K562 (cell line): Measurements from ENCODE around the gene CD72. TPM values are rescaled to one million over a fixed set of nuclear protein-coding genes. Genes with fewer than 3 reads are reported as not detected.

Experiments used
- ARID4B ChIP-seq: sonication (generic); formaldehyde crosslinking; IDR thresholded peaks from 2 replicates; pipeline ENCODE4 v1.8.0; 2022; ENCODE audit warnings: mild to moderate bottlenecking, missing genetic modification reagents
- BRCA1 ChIP-seq, 2 experiments: fragments of 450-650 bp in 1 of 2; sonication (generic) in 1 of 2; formaldehyde crosslinking in 1 of 2; IDR thresholded peaks; 2 replicates each; pipeline versions ENCODE4 v1.5.0 to v1.6.1; 2017 to 2020; ENCODE audit warnings: mild to moderate bottlenecking in 1 of 2, missing genetic modification reagents in 1 of 2
- CTBP1 ChIP-seq: fragments of 450-650 bp; IDR thresholded peaks from 2 replicates; pipeline ENCODE4 v1.6.1; 2016; ENCODE audit warnings: borderline replicate concordance
- DLX4 ChIP-seq: fragments of 250-450 bp; sonication (Bioruptor Pico); IDR thresholded peaks from 2 replicates; pipeline ENCODE4 v1.6.1; 2021; ENCODE audit warnings: mild to moderate bottlenecking
- GABPA ChIP-seq: fragments of 200-800 bp; sonication (Bioruptor generic); conservative IDR thresholded peaks from 2 replicates; pipeline ENCODE4 v1.6.1; 2016; ENCODE audit warnings: low read depth, missing genetic modification characterization, missing compliant biosample characterization
- HNRNPLL ChIP-seq: fragments of 200-400 bp; formaldehyde crosslinking; IDR thresholded peaks from 2 replicates; pipeline ENCODE4 v1.6.1; 2017; ENCODE audit warnings: low read length, low read depth, mild to moderate bottlenecking; ENCODE audit not compliant: poor library complexity, severe bottlenecking
- KDM1A ChIP-seq, 2 experiments: fragments of 450-650 bp; IDR thresholded peaks; 2 replicates each; pipeline ENCODE4 v1.6.1; 2016; ENCODE audit warnings: mild to moderate bottlenecking in 2 of 2
- LEF1 ChIP-seq: fragments of 450-650 bp; IDR thresholded peaks from 2 replicates; pipeline ENCODE4 v1.6.1; 2016; ENCODE audit warnings: mild to moderate bottlenecking
- MTF1 ChIP-seq: fragments of 250-450 bp; sonication (Bioruptor Pico); IDR thresholded peaks from 2 replicates; pipeline ENCODE4 v1.9.0; 2021; ENCODE audit warnings: moderate library complexity, mild to moderate bottlenecking, inconsistent platforms, borderline replicate concordance
- PBX2 ChIP-seq, 2 experiments: IDR thresholded peaks in 1 of 2; conservative IDR thresholded peaks in 1 of 2; 2 replicates each; pipeline ENCODE4 v1.6.1; 2016; ENCODE audit warnings: low read depth in 2 of 2, mild to moderate bottlenecking in 1 of 2, missing compliant biosample characterization in 1 of 2, missing genetic modification characterization in 1 of 2, moderate library complexity in 1 of 2
- PCBP1 ChIP-seq: fragments of 200-400 bp; formaldehyde crosslinking; IDR thresholded peaks from 2 replicates; pipeline ENCODE4 v1.6.1; 2018; ENCODE audit warnings: mild to moderate bottlenecking, low read depth, low read length; ENCODE audit not compliant: poor library complexity, severe bottlenecking
- PHF8 ChIP-seq: fragments of 200-600 bp; sonication (generic); IDR thresholded peaks from 2 replicates; pipeline ENCODE4 v1.6.1; 2012; ENCODE audit warnings: mixed run types, mild to moderate bottlenecking, inconsistent platforms, low read length, moderate library complexity, borderline replicate concordance
- SMC3 ChIP-seq: conservative IDR thresholded peaks from 2 replicates; pipeline ENCODE4 v1.6.1; 2011; ENCODE audit warnings: low read depth, low read length, improper control_type of control experiment; ENCODE audit not compliant: insufficient read depth
- ZHX1 ChIP-seq: fragments of 150-350 bp; conservative IDR thresholded peaks from 2 replicates; pipeline ENCODE4 v1.6.1; 2014; ENCODE audit warnings: low read length
- ZKSCAN8 ChIP-seq: fragments of 200-800 bp; sonication (Bioruptor generic); IDR thresholded peaks from 2 replicates; pipeline ENCODE4 v1.6.1; 2016; ENCODE audit warnings: missing genetic modification characterization, missing compliant biosample characterization
- polyA plus RNA-seq, 8 experiments: library from polyadenylated mRNA; depleted of rRNA in 4 of 8; stranded (reverse) in 5 of 8; unstranded in 3 of 8; fragments of >200 nt; fragmentation: Nextera tagmentation in 2 of 8; fragmentation: Illumina TruSeq in 1 of 8; extraction: Ambion mirVana in 2 of 8; extraction: Trizol in 1 of 8; gene quantifications; 2 replicates each; pipeline versions ENCODE4 v1.2.1 to v1.2.3, GENCODE V29; 2011 to 2014; ENCODE audit warnings: inconsistent platforms in 1 of 8, missing spikeins in 1 of 8
- total RNA-seq, 7 experiments: library from RNA; depleted of rRNA in 6 of 7; stranded (reverse); fragments of >200 nt in 6 of 7; fragmentation: Illumina TruSeq in 2 of 7; extraction: Trizol in 2 of 7; gene quantifications; 2 replicates each; pipeline versions ENCODE4 v1.2.1 to v1.2.3, GENCODE V29; 2011 to 2021; ENCODE audit warnings: low replicate concordance in 1 of 7

CD72 gene
- total and polyA plus RNA-seq, 9 of the 15 experiments (the other 6 are each of a cell fraction or from before 2014, with no cell fraction given), result 0.11 to 0.78 (median 0.27) TPM; not detected in 1

DNA sequence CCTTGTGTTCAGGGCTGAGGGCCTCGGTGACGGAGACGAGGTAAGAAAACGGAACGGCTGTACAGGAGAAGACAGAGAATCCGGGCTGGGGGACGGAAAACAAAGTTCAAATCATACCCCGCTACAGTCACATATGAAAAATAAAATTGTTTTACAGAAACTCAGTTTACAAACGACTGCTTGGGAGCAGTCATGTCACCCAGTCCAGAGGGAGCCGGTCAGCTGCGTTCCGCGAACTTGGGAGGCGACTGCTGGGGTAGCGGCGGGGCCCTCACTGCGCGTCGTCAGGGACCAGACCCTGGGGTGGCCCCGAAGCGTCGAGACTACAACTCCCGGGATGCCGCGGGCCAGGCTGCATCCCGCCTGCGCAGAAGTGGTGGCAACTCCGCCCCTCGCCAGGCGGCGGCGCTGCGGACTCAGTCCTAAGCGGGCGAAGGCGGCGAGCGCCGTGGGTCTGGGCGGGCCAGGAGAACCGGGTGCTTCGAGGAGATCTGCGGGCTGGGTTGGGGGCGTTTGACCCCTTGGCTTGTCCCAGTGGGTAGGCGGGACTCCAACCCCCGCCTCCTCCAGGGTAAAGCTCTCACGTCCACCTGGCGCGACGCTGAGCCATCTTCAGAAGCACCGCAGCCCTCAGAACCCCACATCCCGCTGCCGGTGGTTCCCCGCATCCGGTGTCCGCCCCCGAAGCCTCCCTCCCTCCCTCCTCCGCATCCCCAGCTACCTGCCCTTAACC, 28.5 kb upstream of the CD72 start (continued):
- TF ChIP-seq DLX4 (CRISPR knock-in tag) (no peak), PHF8 (peak; percentile 62; the same call in 1 of the 2 replicates), PBX2 (CRISPR knock-in tag; IDR thresholded peaks at IDR 0.05; ENCODE audit: low read depth) (no peak), PBX2 (tag; conservative IDR thresholded peaks at IDR 0.05; ENCODE audit: low read depth) (no peak), HNRNPLL (peak; percentile 37), KDM1A (IDR thresholded peaks at IDR 0.05) (no peak), ZKSCAN8 (CRISPR knock-in tag) (no peak), GABPA (tag) (peak; percentile 56), PCBP1 (peak; percentile 53), BRCA1 (IDR thresholded peaks at IDR 0.05) (no peak), BRCA1 (CRISPR knock-in tag; IDR thresholded peaks at IDR 0.05) (no peak), LEF1 (no peak), ARID4B (CRISPR knock-in tag) (0 out of 2 replicates have a peak, but pooled peaks have one; percentile 48), CTBP1 (peak; percentile 39; the same call in 1 of the 2 replicates), ZHX1 (no peak), MTF1 (no peak), SMC3 (peak; percentile 50)
